ENCODE measurements around the gene RBM33.

The RBM33 gene

GRCh38 chr7:155800301-155800700, 155.8 kb downstream of the RBM33 start:
- no peak for DNase-seq

GRCh38 chr7:155800741-155801267, 156.3 kb downstream of the RBM33 start:
- DNase-seq: no peak

- DNase-seq: no peak
Observed at GRCh38 chr7:155802291-155802690, 157.8 kb downstream of the RBM33 start.

- no peak for DNase-seq
Observed at GRCh38 chr7:155802906-155803417, 158.5 kb downstream of the RBM33 start.

- DNase-seq: peak; percentile 78 to 81
Observed at GRCh38 chr7:155803418-155804376, 159.2 kb downstream of the RBM33 start.

GRCh38 chr7:155804431-155804831, 160.0 kb downstream of the RBM33 start:
- no peak for DNase-seq

- peak; percentile 53 to 54 for DNase-seq
Observed at GRCh38 chr7:155804897-155805825, 160.7 kb downstream of the RBM33 start.

GRCh38 chr7:155805826-155806095, 161.3 kb downstream of the RBM33 start:
- DNase-seq: no peak

GRCh38 chr7:155806096-155806871, 161.8 kb downstream of the RBM33 start:
- DNase-seq: no peak

- no peak for DNase-seq
Observed at GRCh38 chr7:155807065-155807671, 162.7 kb downstream of the RBM33 start.

GRCh38 chr7:155807789-155808548, 163.5 kb downstream of the RBM33 start:
- DNase-seq: no peak

- no peak for DNase-seq
Observed at GRCh38 chr7:155808549-155809331, 164.3 kb downstream of the RBM33 start.

GRCh38 chr7:155809332-155809946, 165.0 kb downstream of the RBM33 start:
- no peak for DNase-seq

GRCh38 chr7:155809947-155810769, 165.7 kb downstream of the RBM33 start:
- no peak for DNase-seq

- DNase-seq: no peak
Observed at GRCh38 chr7:155810770-155811559, 166.5 kb downstream of the RBM33 start.

GRCh38 chr7:155811560-155811894, 167.1 kb downstream of the RBM33 start:
- no peak for DNase-seq

GRCh38 chr7:155811895-155812761, 167.7 kb downstream of the RBM33 start, which contains the start of gene SHH:
TSS of gene SHH (minus strand) at chr7:155812463. CDS start at chr7:155812122, 341 bp downstream.
- no peak for DNase-seq

Data from AML-193 (cell line).